Measurements from ENCODE around the gene GJC2. TPM values are rescaled to one million over a fixed set of nuclear protein-coding genes. Genes with fewer than 3 reads are reported as not detected.

Gene GJC2
- total RNA-seq, 1 donor from 2014 or later: 2.5 TPM

DNA sequence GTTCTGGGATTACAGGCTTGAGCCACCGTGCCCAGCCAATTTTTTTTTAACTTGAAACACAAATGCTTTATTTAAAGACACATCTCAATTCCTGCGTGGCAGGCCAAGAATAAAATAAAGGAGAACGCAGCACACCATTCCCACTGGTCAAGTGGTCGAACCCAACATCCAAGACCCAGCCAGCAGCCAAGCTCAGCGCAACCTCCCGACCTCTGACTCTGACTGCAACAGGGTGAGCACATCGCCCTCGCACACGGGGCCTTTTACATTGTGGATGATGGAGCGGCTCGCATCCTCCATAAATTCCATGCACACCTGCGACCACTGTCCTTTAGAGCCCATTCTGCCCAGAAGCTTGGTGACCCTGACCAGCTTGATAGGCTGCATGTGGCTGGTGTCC is 15.1 kb upstream of the GJC2 start:
- TF ChIP-seq CTCF (IDR thresholded peaks at IDR 0.05; ENCODE audit: unreplicated experiment): no peak
- H3K4me3 Mint-ChIP-seq: no peak overlapping the region
- peaks cover 19% of the 10 kb centered on the region for H3K4me1 Mint-ChIP-seq
- DNase-seq (ENCODE audit: low spot score in 2 of 2, unreplicated experiment in 2 of 2): no peak
- peaks cover 18% of the 10 kb centered on the region for H3K27me3 Mint-ChIP-seq (ENCODE audit: low read depth)
- H3K9me3 Mint-ChIP-seq: no peaks in the 10 kb centered on the region
- H3K36me3 Mint-ChIP-seq: no peaks in the 10 kb centered on the region
- no peak overlapping the region for H3K27ac Mint-ChIP-seq

GRCh38 chr1:228136901-228137300 is 12.8 kb upstream of the GJC2 start:
- TF ChIP-seq CTCF (IDR thresholded peaks at IDR 0.05; ENCODE audit: unreplicated experiment): no peak
- peaks cover 18% of the 10 kb centered on the region for H3K27me3 Mint-ChIP-seq (ENCODE audit: low read depth)
- no peak overlapping the region for H3K4me3 Mint-ChIP-seq
- H3K27ac Mint-ChIP-seq: no peak overlapping the region
- DNase-seq (ENCODE audit: low spot score in 2 of 2, unreplicated experiment in 2 of 2): no peak
- no peaks in the 10 kb centered on the region for H3K9me3 Mint-ChIP-seq
- H3K36me3 Mint-ChIP-seq: no peaks in the 10 kb centered on the region
- H3K4me1 Mint-ChIP-seq: peaks cover 14% of the 10 kb centered on the region

- Mint-ChIP-seq H3K27me3 (ENCODE audit: low read depth) (peaks cover 18% of the 10 kb centered on the region), H3K27ac (peak overlapping the region; percentile 98), H3K9me3 (no peaks in the 10 kb centered on the region), H3K36me3 (no peaks in the 10 kb centered on the region), H3K4me3 (peak overlapping the region; percentile 90), H3K4me1 (peaks cover 19% of the 10 kb centered on the region)
- no peak for TF ChIP-seq CTCF (IDR thresholded peaks at IDR 0.05; ENCODE audit: unreplicated experiment)
- no peak for DNase-seq (ENCODE audit: low spot score in 2 of 2, unreplicated experiment in 2 of 2)
Observed at GRCh38 chr1:228139406-228139930, 10.3 kb upstream of the GJC2 start.

DNA sequence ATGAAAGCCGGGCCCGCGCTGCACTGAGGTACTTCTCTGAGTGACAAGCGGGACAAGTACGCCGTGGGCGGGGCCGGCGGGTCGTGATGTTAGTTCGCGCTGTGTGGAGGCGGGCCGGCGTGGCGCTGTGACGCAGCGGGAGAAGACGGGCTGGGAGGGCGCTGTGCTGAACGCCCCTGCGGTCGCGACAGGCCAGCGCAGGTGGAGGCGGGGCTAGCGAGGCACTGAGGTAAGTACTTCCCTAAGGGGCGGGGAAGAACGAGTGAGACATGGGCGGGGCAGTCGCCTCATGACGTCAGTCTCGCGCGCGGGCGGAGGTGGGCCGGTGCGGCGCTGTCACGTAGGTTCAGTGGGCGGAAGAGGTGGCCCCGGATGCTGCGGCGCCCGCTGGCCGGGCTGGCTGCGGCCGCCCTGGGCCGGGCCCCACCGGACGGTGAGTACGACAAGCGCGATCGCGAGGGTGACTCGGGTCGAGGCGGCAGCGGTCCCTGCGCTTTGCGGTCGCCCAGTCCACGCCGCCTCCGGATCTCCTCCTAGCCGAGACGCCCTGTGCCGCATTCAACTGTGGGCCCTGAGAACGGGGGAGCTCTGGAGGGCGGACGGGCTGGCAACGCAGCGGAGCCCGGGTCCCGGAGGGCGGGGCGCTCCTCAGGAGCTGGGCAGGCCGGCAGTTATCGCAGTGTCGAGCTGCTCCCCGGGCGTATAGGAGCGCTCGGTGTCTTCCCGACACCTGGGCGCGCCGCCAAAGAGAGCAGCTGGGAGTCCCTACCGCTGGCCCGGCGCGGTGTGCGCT is 9.6 kb upstream of the GJC2 start, which contains the start of gene GUK1:
Gene GUK1 (plus strand): TSS at position 349 of the 793 bp plus-strand sequence. CDS start 24 bp downstream, at position 373.
- H3K27me3 Mint-ChIP-seq (ENCODE audit: low read depth): peaks cover 13% of the 10 kb centered on the region
- H3K9me3 Mint-ChIP-seq: no peaks in the 10 kb centered on the region
- no peak for TF ChIP-seq CTCF (IDR thresholded peaks at IDR 0.05; ENCODE audit: unreplicated experiment)
- H3K4me3 Mint-ChIP-seq: peak within 1 kb of the TSS; percentile 90
- H3K27ac Mint-ChIP-seq: peak within 1 kb of the TSS; percentile 98
- H3K36me3 Mint-ChIP-seq: no peaks in the 10 kb centered on the region
- H3K4me1 Mint-ChIP-seq: peaks cover 19% of the 10 kb centered on the region
- DNase-seq (ENCODE audit: low spot score in 2 of 2, unreplicated experiment in 2 of 2): peak; percentile 99

DNA sequence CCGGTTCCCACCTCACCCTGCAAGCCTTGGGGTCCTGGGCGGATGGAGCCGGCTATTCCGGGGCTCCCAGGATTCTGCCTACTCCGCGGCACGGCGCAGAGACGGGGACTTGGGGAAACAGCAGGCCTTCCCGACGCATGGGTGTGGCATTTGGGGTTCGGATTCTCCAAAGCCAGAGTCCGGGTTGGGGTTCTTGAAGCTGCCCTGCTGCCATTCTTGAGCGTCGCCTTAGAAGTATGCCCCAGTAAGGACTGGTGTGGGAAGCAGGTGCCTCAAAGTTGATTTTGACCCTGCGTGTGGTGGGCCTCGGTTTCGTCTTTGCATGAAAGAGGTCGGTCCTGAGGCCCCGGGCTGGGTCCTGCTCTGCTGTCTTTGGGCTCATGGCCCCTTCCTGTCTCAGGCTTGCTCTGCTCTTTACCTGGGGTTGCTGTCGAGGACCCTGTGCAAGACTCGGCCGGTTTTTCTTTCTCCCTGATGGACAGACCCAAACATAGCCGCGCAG is 9.0 kb upstream of the GJC2 start:
- no peaks in the 10 kb centered on the region for H3K36me3 Mint-ChIP-seq
- DNase-seq (ENCODE audit: low spot score in 2 of 2, unreplicated experiment in 2 of 2): no peak
- peak overlapping the region; percentile 96 for H3K27ac Mint-ChIP-seq
- H3K27me3 Mint-ChIP-seq (ENCODE audit: low read depth): peaks cover 9% of the 10 kb centered on the region
- peaks cover 19% of the 10 kb centered on the region for H3K4me1 Mint-ChIP-seq
- peak overlapping the region; percentile 90 for H3K4me3 Mint-ChIP-seq
- no peaks in the 10 kb centered on the region for H3K9me3 Mint-ChIP-seq
- no peak for TF ChIP-seq CTCF (IDR thresholded peaks at IDR 0.05; ENCODE audit: unreplicated experiment)
